GM21528 (cell line): ENCODE measurements around the gene DVL2.

ENCODE experiments used
- ATAC-seq: cut with Tn5 transposase; IDR thresholded peaks from one replicate; pipeline ENCODE4 v1.9.1; 2021; ENCODE audit warnings: mild to moderate bottlenecking, moderate library complexity; ENCODE audit not compliant: unreplicated experiment, low FRiP score

Gene DVL2

DNA sequence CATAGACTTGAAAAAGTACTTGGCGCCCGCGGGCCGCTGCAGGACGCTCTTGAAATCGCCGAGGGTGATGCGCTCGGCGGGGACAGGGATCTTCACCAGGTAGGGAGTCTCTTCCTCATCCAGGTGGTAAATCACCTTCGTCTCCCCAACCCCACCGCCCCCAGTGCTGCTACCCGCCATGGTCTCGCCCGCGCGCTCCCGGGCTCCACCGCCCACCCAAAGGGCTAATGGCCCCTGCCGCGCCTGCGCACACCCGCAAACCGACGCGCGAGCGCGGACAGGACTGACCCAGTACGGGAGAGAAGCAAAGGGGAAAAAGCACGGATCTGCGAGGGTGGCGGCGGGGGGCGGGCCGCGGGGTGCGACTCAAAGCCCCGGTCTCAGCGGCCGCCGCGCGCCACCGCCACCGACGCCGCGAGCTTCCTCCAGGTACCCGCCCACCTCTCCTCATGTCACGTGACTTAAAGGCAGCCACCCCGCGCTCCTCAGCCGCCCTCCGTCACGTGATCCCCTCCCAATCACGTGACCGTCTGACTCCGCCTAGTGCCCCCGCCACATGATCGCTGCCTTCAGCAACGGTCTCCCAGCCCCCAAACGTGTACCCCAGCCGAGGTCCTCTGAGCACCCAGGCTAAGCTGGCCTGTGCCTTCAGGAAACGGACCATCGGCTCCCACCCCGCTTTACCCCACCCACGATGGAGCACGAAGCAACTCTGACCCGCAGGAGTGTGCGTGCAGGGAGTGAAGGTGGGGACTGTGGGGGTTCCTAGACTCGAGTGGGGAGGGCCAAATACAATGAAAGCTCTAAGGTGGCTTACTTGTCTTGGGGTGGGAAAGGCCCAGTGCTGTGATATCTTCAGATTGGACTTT is at the start of gene DVL2:
Gene DVL2, minus strand, starts transcription at position 435 of the 869 bp plus-strand sequence. Its CDS starts 255 bp downstream, at position 180.
- ATAC-seq = peak; percentile 53

GRCh38 chr17:7283471-7284216 is 49.3 kb upstream of the DVL2 start:
- ATAC-seq = no peak

DNA sequence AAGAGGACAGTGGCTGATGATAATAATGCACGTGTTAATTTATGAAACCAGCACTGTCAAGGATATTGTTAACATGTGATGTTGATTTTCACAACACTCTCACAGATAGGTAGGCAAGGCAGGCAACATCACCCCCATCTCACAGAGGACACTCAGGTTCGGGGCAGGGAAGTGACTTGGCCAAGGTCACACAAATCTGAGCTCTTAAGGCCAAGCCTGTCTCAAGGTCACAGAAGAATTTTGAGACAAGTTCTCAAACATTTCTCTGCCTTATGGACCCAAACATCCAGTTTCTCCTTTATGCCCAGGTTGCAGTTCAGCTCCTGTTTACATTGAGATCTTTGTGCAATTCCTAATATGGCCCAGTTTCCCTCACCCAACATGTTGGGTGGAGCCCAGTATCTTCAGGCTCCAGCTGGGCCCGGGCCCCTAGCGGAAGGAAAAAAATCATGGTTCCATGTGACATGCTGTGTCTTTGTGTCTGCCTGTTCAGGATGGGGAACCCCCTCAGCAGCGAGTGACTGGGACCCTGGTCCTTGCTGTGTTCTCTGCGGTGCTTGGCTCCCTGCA is 48.5 kb upstream of the DVL2 start:
- no peak for ATAC-seq

GRCh38 chr17:7281953-7282751 is 47.8 kb upstream of the DVL2 start:
- no peak for ATAC-seq

DNA sequence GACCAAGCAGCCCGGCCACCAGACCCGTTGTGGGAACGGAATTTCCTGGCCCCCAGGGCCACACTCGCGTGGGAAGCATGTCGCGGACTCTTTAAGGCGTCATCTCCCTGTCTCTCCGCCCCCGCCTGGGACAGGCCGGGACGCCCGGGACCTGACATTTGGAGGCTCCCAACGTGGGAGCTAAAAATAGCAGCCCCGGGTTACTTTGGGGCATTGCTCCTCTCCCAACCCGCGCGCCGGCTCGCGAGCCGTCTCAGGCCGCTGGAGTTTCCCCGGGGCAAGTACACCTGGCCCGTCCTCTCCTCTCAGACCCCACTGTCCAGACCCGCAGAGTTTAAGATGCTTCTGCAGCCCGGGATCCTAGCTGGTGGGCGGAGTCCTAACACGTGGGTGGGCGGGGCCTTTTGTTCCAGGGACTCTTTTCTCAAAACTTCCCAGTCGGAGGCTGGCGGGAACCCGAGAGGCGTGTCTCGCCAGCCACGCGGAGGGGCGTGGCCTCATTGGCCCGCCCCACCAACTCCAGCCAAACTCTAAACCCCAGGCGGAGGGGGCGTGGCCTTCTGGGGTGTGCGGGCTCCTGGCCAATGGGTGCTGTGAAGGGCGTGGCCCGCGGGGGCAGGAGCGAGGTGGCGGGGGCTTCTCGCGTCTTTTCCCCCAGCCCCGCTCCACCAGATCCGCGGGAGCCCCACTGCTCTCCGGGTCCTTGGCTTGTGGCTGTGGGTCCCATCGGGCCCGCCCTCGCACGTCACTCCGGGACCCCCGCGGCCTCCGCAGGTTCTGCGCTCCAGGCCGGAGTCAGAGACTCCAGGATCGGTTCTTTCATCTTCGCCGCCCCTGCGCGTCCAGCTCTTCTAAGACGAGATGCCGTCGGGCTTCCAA is 47.0 kb upstream of the DVL2 start, which contains the start of gene SLC2A4:
Gene SLC2A4, plus strand, starts transcription at position 645 of the 879 bp plus-strand sequence. Its CDS starts 217 bp downstream, at position 862.
- ATAC-seq = no peak

- ATAC-seq = no peak
Measured at GRCh38 chr17:7280519-7281073, 46.3 kb upstream of the DVL2 start.

GRCh38 chr17:7279448-7279847 is 45.1 kb upstream of the DVL2 start:
- no peak for ATAC-seq

GRCh38 chr17:7266784-7267183 is 32.5 kb upstream of the DVL2 start:
- ATAC-seq = no peak

GRCh38 chr17:7263801-7264078 is 29.4 kb upstream of the DVL2 start:
- ATAC-seq = no peak

- ATAC-seq = no peak
Measured at GRCh38 chr17:7262935-7263800, 28.9 kb upstream of the DVL2 start.

DNA sequence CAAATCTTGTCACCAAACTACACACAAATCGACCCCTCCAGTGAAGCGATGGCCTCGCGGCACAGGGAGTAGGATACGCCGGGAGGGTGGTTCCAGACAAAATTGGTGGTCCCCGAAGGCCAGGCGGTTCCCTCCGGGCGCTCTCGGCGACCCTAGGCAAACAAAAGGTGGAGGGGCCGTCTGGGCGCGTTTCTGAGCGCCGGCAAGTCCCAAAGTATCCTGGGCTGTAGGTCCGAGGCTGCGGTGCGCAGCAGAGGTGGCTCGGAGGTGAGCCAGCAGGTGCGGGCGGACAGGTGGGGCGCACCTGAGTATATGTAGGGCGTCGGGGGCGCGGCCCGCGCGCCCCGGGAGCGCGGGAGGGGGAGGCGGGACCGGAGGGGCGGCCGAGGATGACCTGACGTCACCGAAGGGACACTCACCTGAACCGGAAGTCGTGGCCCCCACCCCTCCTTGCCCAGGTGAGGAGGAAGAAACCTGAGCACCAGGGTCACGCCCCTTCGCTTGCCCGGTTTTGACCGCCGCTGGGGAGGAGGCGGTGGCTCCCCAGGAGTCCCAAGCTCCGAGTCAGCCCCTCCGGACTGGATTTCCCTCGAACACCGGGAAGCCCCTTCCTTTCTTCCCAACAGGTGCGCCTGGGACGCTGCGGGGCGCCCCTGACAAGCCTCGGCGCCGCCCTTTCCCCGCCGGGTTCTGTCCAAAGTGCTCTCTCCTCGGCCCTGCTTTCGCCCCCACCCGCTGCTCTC is 28.0 kb upstream of the DVL2 start, which contains the start of gene CLDN7:
Gene CLDN7, minus strand, starts transcription at position 287 of the 743 bp plus-strand sequence. CDS start 435 bp downstream, outside the sequence.
- ATAC-seq = no peak

DNA sequence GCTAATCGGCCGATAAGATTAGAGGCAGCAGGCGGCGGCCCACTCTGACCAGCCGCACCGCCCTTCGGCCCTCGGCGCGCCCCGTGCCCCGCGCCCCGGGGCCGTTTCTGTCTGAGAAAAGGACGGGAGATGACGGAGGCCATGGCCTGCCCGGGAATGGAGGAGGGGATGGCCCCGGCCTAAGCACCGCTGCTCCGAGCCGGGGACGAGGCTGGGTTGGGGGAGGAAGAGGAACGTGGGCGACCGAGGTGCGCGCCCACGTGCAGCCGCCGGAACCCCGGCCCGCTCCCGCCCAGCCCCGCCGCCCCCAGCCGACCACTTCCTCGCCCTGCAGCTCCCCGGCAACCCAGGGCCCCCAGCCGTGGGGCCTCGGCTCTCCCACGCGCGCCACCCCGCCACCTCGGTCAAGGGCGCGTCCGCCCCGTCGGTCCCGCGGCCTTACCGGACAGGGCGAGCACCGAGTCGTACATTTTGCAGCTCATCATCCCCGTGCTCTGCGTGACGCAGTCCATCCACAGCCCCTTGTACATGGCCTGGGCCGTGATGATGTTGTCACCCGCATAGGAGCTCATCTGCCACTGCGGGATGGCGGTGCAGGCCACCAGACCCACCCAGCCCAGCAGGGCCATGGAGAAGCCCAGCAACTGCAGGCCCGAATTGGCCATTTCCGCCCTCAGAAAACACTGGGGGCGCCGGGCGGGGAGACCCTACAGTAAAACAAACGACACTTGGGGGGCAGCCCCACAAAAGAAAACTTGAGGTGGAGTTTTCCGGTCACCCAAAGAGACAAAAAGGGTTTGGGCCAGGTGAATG is 27.3 kb upstream of the DVL2 start:
- no peak for ATAC-seq

- no peak for ATAC-seq
Measured at GRCh38 chr17:7260651-7261378, 26.5 kb upstream of the DVL2 start.

- no peak for ATAC-seq
Measured at GRCh38 chr17:7260151-7260550, 25.8 kb upstream of the DVL2 start.

DNA sequence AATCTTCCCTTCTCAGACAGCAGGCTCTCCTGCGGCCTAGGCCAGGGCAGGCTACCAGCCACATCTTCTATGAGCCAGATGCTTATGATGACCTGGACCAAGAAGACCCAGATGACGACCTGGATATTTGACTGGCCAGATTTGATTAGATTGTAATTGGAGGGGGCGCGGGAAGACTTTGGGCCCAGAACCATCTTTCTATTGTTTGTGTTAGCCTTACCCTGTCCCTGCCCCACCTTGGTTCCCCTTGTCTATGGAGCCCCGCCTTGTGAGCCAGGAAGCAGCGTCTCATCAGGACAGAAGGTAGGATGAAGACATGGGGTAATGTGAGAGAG is 25.2 kb upstream of the DVL2 start:
- ATAC-seq = no peak
